GM12878 (cell line): ENCODE data around the gene ATG12. TPM values are rescaled to one million over a fixed set of nuclear protein-coding genes. Genes with fewer than 3 reads are reported as not detected.

Experiments used
- CHD1 ChIP-seq: IDR thresholded peaks from 2 replicates; pipeline ENCODE4 v1.6.1; 2012; ENCODE audit warnings: low read depth, low read length, improper control_type of control experiment
- EGR1 ChIP-seq, 2 experiments: IDR thresholded peaks; 1 replicate in 1 of 2; 2 replicates in 1 of 2; pipeline ENCODE4 v1.6.1; 2011 to 2012; ENCODE audit warnings: low read depth in 2 of 2, low read length in 2 of 2, borderline replicate concordance in 1 of 2, mild to moderate bottlenecking in 1 of 2, moderate library complexity in 1 of 2
- IRF5 ChIP-seq: fragments of 450-650 bp; IDR thresholded peaks from 2 replicates; pipeline ENCODE4 v1.6.1; 2017; ENCODE audit warnings: borderline replicate concordance
- JUND ChIP-seq: IDR thresholded peaks from 2 replicates; pipeline ENCODE4 v1.6.1; 2012; ENCODE audit warnings: low read depth, mild to moderate bottlenecking, low read length, improper control_type of control experiment, moderate library complexity
- NR2F1 ChIP-seq: fragments of 450-650 bp; conservative IDR thresholded peaks from 2 replicates; pipeline ENCODE4 v1.6.1; 2017; ENCODE audit warnings: mild to moderate bottlenecking
- ZBTB4 ChIP-seq: fragments of 450-650 bp; formaldehyde crosslinking; IDR thresholded peaks from 2 replicates; pipeline ENCODE4 v1.4.0; 2022; ENCODE audit warnings: mild to moderate bottlenecking, moderate library complexity
- ZBTB40 ChIP-seq: fragments of 450-650 bp; IDR thresholded peaks from 2 replicates; pipeline ENCODE4 v1.6.1; 2016; ENCODE audit warnings: mild to moderate bottlenecking, moderate library complexity, borderline replicate concordance
- polyA plus RNA-seq, 11 experiments: library from polyadenylated mRNA; depleted of rRNA in 4 of 11; unstranded in 6 of 11; stranded (reverse) in 5 of 11; fragments of >200 nt; fragmentation: Nextera tagmentation in 4 of 11; fragmentation: Illumina TruSeq in 1 of 11; extraction: Ambion mirVana in 4 of 11; extraction: Trizol in 1 of 11; gene quantifications; 1 replicate in 1 of 11; 2 replicates in 10 of 11; pipeline versions ENCODE4 v1.2.1 to v1.2.3, GENCODE V29; 2011 to 2016; ENCODE audit warnings: inconsistent platforms in 2 of 11, missing spikeins in 2 of 11, low read depth in 1 of 11
- total RNA-seq, 4 experiments: library from RNA; depleted of rRNA in 3 of 4; stranded (reverse); fragments of >200 nt in 3 of 4; fragmentation: Illumina TruSeq in 1 of 4; extraction: Trizol in 1 of 4; gene quantifications; 2 replicates each; pipeline versions ENCODE4 v1.2.1 to v1.2.3, GENCODE V29; 2013 to 2021

Gene ATG12
- total and polyA plus RNA-seq, 10 of the 15 experiments (the other 5 are each of a cell fraction or from before 2014, with no cell fraction given) = 23.2 to 92.0 (median 58.6) TPM

GRCh38 chr5:115820846-115821245, 20.5 kb downstream of the ATG12 start (continued):
- TF ChIP-seq ZBTB4 (CRISPR knock-in tag) = no peak
- no peak for TF ChIP-seq CHD1
- no peak for TF ChIP-seq ZBTB40
- TF ChIP-seq NR2F1 = no peak
- no peak for TF ChIP-seq EGR1 (IDR thresholded peaks at IDR 0.05; ENCODE audit: borderline replicate concordance in 1 of 2, low read depth in 2 of 2, low read length in 2 of 2)
- no peak for TF ChIP-seq IRF5
- no peak for TF ChIP-seq JUND
